HG03159 (cell line): ENCODE measurements around the gene CIB4.

ENCODE experiments used
- ATAC-seq: cut with Tn5 transposase; IDR thresholded peaks from one replicate; pipeline ENCODE4 v1.9.1; 2021; ENCODE audit warnings: mild to moderate bottlenecking, moderate library complexity; ENCODE audit not compliant: unreplicated experiment

CIB4 gene

DNA sequence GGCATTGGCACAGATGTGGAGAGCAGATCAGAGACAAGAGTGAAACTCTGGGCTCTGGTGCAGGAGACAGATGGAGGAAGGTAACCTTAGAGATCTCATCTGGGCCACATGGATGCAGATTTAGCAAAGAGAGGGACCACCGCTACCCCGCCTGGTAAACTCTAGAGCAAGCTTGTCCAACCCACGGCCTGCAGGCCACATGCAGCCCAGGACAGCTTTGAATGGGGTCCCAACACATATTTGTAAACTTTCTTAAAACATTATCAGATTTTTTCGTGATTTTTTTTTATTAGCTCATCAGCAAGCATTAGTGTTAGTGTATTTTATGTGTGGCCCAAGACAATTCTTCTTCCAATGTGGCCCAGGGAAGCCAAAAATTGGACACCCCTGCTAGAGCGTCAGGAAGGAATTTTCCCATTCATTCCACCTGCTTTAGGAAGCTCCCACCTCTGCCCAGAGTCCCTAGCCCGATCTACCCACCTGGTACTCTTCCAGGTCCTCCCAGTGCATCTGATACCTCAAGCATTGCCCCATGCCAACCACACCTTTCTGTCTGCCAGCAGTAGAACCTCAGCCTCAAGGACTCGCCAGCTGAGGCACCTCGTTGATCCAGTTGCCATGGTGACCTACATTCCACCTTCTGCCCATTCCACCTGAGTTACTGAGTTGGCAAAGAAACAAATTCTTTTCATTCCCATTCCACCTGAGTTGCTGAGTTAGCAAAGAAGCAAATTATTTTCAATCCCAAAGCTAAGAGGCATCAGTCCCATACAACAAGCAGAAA lies at the start of gene CIB4:
Gene CIB4, minus strand, starts transcription at position 586 of the 784 bp plus-strand sequence. Its CDS starts 52 bp downstream, at position 534.
- ATAC-seq = no peak

GRCh38 chr2:26687801-26688200 lies 46.6 kb upstream of the CIB4 start:
- ATAC-seq = no peak

DNA sequence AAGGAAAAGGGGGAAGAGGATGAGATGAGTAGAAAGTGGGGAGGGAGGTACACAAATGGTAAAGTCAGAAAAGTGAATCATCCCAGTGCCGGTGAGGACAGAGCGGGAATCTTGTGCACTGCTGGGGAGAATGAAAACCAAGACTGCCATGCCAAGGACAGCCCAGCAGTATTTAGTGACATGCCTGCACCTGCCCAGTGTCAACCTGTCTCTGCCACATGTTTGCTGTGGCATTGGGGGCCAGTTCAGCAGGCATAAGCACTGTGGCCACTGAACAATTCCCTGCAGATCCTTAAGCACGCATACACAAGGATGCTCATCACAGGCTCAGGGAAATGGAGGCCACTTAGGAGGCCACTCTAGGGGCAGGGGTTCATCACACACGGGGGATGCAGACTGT lies 46.2 kb upstream of the CIB4 start:
- no peak for ATAC-seq

DNA sequence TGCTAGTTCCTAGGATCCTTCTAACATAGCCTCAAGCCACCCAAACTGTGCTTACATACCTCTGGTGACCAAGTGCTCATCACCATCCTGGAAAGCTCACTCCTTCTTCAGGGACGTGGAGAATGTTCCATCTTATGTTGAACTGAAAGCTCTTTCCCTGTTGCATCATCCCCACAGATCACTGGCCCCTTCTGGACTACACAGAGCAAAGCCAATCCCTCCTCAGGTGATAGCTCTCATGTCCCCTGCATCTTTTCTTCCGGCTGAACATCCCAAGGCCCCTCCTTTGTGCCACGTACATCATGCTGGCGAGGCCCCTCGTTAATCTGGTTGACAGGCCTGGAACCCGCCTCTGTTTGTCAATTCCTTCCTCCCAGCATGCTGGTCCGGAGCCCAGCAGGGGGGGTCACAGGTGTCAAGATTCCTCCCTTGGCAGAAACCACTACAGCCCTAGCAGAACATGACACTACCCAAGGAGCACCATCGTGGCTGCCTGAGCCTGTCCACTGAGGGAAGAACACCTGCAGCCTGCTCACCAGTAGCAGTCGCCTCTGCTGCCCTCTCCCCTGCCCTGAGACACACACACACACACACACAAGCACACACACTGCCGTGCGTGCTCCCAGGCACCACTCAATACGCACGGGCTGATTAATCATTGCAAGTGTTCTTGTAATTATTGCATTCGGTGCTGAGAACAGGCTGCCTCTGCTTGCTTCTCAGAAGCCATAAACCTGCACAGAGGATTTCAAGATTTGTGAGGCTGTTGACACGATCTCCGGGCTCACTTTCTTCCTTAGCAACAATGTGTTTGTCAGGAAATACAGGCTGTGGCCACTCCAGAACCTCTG lies 45.0 kb upstream of the CIB4 start:
- ATAC-seq = no peak

DNA sequence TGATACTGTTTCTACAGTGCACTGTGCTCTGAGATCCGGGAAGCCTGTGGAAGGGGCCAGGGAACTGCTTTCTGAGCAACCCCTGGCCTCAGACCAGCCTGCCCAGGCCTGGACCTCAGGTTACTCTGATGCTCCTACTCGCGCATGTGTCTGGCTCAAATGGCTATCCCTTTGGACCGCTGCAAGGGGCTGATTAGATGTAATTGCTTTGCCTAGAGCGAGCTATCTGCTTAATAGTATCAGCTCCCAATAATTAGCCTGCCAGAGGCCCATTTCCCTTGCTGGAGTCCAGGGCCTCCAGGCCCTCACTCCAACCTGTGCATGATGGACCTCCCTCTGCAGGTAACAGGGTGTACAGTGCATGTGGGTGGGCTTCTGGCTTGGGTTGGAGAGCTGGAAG lies 44.2 kb upstream of the CIB4 start:
- ATAC-seq = no peak

DNA sequence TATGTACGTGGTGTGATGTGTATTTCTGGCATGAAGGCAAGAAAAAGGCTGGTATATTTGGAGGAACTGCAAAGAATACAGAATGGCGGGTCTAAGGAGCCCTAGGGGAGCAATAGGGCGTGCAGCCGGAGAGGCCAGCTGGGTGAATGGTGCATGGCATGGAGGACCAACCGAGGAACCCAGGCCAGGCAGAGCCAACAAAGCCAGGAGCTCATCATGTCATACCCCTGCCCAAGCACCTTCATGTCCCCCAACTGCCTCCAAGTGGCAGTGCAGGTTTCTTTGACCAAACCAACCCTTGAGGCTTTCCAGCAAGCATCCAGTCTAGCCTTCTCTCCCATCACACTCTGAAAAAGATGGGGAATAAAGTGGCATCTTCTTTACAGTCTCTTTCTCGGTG lies 42.4 kb upstream of the CIB4 start:
- no peak for ATAC-seq

DNA sequence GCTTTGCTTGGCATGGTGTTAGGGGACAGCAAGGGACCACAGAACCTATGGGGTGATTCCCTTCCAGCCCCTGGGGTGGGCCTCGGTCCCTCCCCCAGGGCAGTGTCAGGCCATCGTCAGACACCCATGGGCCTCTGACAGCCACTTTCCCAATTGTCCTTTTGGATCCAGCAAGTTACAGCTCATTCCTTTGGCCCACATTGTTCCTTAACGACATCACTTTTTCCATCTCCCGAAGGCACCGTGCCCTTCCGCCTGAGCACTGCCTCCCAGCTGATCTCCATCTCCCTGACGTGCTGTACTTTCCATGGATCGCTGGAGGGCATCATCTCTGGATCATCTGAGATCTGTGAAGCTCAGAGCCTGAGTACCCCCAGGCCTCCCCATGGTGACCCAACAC lies 41.0 kb upstream of the CIB4 start:
- no peak for ATAC-seq

DNA sequence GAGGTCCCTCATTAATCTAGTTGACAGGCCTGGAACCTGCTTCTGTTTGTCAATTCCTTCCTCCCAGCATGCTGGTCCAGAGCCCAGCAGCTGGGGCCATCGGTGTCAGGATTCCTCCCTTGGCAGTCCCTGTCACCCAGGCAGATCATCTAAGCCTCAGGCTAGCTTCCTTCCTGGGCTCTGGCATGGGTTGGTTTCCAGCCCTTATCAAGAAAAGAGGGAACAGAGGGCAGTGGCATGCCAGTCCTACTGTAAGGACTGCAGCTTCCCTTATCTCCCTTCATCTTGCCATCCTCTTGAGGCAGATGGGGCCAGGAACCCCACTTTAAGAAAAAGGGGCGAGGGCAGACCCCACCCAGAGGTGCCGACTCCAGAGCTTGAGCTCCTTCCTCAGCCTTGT lies 40.5 kb upstream of the CIB4 start:
- no peak for ATAC-seq

DNA sequence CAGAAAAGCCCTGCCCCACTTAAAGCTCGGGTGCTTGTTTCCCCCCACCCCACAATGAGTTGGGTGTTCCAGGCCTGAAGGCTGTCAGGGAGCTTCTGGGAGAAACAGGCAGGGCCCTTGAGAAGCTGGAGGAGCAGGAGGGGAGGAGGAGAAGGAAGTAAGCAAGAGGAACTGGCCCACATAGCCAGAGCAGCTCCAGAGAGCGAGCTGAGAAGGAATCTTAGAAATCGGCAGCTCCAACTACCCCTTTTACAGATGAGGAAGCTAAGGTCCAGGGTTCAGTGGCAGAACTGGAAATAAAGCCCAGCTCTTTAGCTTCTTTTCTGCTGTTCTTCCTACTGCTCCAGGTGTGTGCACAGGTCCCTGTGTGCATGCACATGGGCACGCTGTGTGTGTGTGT lies 38.7 kb upstream of the CIB4 start:
- no peak for ATAC-seq

GRCh38 chr2:26678035-26678434 lies 36.9 kb upstream of the CIB4 start:
- ATAC-seq = no peak

- ATAC-seq = no peak
Observed at GRCh38 chr2:26675651-26676255, 34.6 kb upstream of the CIB4 start.

GRCh38 chr2:26674771-26675170 lies 33.6 kb upstream of the CIB4 start:
- ATAC-seq = no peak

DNA sequence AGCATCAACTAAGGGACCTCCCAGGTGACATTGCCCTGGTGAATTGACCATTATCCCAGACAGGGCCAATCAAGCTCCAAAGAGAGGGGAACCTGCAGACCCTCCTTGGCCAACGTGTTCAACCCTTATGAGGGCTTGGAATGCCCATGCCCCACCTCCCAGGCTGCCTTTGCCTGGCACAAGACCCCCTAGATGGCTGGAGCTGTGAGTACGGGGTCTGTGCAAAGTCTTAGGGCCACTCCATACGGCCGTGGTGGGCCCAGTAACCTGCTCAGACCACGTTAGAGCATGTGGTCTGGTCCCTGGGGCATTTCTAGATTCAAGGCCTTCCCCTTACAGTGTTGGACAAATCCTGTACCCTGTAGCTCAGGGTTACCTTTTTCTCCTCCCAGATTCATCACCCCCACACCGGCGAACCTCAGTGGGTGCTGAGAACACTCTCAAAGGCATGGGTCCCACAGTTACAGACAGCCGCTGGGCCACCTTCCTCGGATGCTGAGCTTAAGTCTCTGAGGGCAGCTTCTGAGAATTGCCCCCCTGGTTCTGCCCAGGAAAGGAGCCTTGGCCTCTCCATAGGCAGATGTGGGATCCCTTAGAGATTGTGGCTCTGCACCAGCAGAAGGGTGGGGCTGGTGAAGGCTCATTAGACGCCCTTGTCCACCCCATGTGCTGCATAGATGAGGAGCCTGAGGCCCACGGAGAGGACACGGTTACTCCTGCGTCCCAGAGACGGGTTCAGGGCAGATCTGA lies 33.0 kb upstream of the CIB4 start:
- ATAC-seq = no peak

DNA sequence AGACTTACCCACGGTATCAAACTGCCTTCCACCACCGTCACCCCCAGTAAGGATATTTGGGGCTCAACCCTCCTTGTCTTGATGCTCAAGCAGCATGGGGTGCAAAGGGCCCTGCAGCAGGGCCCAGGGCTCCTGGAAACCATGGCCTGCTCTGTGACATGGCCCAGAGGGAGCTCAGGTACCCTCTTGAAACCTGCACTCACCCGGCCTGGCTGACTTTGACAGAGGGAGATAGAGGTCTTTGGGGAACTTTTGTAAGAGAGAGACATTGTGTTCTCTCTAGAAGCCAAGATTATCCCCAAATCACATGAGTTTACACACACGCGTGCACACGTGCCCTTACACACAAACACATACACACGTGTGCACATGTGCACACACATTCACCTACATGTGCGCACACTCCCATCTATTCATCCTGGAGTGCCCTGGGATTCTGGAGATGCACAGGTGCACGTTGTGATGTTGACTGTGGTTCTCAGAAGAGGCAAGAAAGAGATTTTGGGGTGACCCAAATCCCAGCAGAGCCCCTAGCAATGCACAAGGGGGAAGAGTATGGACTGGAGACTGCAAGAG lies 31.7 kb upstream of the CIB4 start:
- ATAC-seq = no peak

DNA sequence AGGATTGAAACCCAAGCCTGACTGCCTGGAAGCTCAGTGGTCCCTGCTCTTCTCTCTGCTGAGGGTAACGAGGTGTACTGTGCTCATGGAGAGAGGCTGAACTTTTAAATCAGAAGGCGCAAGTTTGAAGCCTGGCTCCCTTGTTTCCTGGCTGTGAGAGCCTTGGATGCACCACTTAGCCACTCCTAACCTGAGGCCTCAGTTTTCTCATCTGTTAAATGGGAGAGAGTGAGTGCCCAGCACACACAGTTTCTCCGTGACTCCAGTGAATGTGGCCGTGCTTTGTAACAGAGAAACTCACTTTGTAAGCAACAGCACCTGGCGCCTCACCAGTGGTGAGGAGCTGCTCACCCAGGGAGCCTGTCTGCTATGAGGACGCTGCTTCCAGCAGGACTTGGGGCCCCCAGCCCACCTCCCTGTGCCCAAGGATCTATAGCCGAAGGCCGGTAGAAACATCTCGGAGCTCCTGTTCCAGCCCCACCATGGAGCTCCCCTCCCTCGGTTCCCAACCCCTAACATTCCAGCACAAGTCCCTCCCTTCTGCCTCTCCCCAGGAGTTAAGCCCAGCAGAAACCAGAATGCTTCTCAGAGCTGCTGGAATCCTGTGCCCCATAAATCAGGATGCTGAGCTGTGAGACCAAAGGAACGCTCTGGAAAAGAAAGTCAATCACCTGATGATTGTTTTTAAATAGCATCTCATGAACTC lies 31.1 kb upstream of the CIB4 start:
- ATAC-seq = no peak

- ATAC-seq = no peak
Observed at GRCh38 chr2:26671691-26672090, 30.5 kb upstream of the CIB4 start.

- no peak for ATAC-seq
Observed at GRCh38 chr2:26670931-26671460, 29.8 kb upstream of the CIB4 start.

DNA sequence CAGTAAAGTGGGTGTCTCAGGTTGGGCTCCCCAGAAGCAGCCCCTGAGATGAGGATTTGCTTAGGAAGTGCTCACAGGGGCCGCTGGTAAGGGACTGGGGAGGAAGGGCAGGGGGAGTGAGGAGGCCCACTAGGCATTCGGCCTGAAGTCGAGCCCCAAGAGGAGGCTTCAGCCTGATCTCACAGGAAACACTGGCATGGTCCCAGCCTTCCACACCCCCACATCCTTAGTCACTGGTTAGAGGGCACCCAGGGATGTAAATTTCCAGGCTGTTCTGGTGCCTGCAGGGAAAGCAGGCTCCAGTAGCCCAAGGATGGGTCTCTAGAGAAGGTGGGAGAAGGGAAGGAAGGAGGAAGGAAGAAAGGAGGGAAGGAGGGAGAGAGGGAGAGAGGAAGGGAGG lies 29.0 kb upstream of the CIB4 start:
- ATAC-seq = no peak

GRCh38 chr2:26668856-26669750 lies 27.9 kb upstream of the CIB4 start:
- ATAC-seq = no peak
